Measurements from ENCODE around the gene ISLR2. TPM values are rescaled to one million over a fixed set of nuclear protein-coding genes. Genes with fewer than 3 reads are reported as not detected.

ISLR2 gene
- total RNA-seq, 6 experiments from 2014 or later = 0.07 TPM; not detected in 5

DNA sequence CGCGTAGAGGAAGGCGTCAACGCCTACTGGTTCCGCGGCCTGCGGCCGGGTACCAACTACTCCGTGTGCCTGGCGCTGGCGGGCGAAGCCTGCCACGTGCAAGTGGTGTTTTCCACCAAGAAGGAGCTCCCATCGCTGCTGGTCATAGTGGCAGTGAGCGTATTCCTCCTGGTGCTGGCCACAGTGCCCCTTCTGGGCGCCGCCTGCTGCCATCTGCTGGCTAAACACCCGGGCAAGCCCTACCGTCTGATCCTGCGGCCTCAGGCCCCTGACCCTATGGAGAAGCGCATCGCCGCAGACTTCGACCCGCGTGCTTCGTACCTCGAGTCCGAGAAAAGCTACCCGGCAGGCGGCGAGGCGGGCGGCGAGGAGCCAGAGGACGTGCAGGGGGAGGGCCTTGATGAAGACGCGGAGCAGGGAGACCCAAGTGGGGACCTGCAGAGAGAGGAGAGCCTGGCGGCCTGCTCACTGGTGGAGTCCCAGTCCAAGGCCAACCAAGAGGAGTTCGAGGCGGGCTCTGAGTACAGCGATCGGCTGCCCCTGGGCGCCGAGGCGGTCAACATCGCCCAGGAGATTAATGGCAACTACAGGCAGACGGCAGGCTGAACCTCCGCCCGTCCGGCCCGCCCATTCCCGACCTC is 4.1 kb downstream of the ISLR2 start:
- H3K4me1 Mint-ChIP-seq (ENCODE audit: low read depth) = peaks cover 21% of the 10 kb centered on the region
- peak; percentile 16 for DNase-seq
- H3K27ac Mint-ChIP-seq = no peak overlapping the region

DNA sequence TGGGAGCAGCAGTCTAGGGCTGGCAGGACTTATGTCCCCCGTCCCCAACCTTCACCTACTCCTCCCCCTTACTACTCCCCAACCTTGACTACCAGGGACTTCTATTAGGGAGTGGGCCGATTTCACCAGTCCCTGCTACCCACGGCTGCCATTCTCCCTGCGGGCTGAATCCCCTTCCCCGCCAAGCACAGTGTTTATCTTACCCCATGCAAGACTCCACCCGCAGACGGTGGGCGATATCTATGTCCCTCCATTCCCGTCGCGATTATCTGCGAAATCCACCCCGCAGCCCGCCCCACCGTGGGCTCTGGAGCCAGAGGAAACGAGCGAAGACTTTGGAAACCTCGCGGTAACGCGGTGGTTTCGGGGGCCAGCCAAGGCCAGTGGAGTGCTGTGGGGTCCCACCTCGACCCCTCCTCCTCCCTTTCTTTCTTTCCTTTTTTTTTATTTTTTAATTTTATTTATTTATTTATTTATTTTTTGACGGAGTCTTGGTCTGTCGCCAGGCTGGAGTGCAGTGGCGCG is 4.7 kb downstream of the ISLR2 start:
- Mint-ChIP-seq H3K36me3 (ENCODE audit: low read depth) (no peaks in the 10 kb centered on the region), H3K4me1 (ENCODE audit: low read depth) (peaks cover 18% of the 10 kb centered on the region), H3K27ac (no peak overlapping the region), H3K4me3 (no peak overlapping the region; the same call in 1 of the 2 replicates), H3K9me3 (peaks cover 3% of the 10 kb centered on the region; the same call in 1 of the 2 replicates), H3K27me3 (ENCODE audit: insufficient read depth) (peaks cover 39% of the 10 kb centered on the region)
- TF ChIP-seq, protein P1, sequence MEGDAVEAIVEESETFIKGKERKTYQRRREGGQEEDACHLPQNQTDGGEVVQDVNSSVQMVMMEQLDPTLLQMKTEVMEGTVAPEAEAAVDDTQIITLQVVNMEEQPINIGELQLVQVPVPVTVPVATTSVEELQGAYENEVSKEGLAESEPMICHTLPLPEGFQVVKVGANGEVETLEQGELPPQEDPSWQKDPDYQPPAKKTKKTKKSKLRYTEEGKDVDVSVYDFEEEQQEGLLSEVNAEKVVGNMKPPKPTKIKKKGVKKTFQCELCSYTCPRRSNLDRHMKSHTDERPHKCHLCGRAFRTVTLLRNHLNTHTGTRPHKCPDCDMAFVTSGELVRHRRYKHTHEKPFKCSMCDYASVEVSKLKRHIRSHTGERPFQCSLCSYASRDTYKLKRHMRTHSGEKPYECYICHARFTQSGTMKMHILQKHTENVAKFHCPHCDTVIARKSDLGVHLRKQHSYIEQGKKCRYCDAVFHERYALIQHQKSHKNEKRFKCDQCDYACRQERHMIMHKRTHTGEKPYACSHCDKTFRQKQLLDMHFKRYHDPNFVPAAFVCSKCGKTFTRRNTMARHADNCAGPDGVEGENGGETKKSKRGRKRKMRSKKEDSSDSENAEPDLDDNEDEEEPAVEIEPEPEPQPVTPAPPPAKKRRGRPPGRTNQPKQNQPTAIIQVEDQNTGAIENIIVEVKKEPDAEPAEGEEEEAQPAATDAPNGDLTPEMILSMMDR (IDR thresholded peaks at IDR 0.05) = no peak
- no peak for DNase-seq

More for the DNA sequence above, 4.1 kb downstream of the ISLR2 start:
- Mint-ChIP-seq H3K9me3 (peaks cover 3% of the 10 kb centered on the region; the same call in 1 of the 2 replicates), H3K27me3 (ENCODE audit: insufficient read depth) (peaks cover 44% of the 10 kb centered on the region), H3K36me3 (ENCODE audit: low read depth) (no peaks in the 10 kb centered on the region), H3K4me3 (no peak overlapping the region)
- TF ChIP-seq, protein P1 (IDR thresholded peaks at IDR 0.05) = peak; percentile 66

DNA sequence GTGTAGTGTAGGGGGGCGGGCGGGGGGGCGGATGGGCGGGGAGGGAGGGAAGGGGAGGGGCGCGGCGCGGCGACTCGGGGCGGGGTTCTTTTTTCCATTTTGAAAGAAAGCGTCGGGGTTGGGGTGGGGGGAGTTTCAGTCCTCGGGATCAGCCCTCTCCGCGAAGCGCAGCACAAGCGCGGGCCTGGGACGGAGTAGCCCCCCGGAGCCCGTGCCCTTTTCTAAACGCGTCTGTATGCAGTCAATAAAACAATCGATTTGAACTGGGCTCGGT is 6.1 kb downstream of the ISLR2 start:
- Mint-ChIP-seq H3K27me3 (ENCODE audit: insufficient read depth) (peaks cover 30% of the 10 kb centered on the region), H3K27ac (peak overlapping the region; percentile 71), H3K4me3 (peak overlapping the region; percentile 86), H3K36me3 (ENCODE audit: low read depth) (no peaks in the 10 kb centered on the region), H3K9me3 (peaks cover 3% of the 10 kb centered on the region; the same call in 1 of the 2 replicates), H3K4me1 (ENCODE audit: low read depth) (peaks cover 10% of the 10 kb centered on the region)
- DNase-seq = no peak
- TF ChIP-seq, protein P1 (IDR thresholded peaks at IDR 0.05) = no peak

DNA sequence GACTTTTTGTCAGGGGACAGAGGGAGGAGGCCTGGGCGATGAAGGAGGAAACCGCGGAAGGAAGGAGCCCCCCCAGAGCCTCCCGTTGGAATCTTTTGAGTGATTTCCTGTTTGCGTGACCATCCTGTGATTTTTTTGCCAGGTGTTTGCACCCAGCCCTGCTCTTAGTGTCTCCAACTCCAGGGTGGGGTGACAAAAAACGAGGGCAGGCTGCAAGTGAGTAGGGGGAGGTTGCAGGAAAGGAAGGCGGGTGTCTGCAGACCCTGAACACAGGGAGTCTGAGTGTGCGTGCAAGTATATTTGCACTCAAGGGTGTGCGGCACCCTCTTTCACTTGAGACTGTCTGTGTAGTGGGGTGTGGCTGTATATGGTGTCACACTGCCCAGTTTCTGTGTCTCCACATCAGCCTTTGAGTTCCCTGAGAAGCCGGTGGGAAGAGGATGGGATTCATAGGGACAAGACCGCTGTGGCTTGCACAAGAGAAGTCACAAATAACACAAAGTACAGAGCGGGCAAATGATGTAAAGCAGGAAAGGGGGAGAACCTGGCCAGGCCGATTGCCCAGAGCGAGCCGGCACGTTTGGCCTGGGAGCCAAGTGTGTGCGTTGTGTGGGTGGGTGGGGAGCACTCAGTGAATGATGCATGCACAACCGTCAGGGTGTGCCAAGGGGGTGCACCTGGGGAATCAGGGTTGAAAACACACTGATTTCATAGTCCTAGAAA is 6.6 kb downstream of the ISLR2 start:
- Mint-ChIP-seq H3K9me3 (peaks cover 3% of the 10 kb centered on the region; the same call in 1 of the 2 replicates), H3K27me3 (ENCODE audit: insufficient read depth) (peaks cover 29% of the 10 kb centered on the region), H3K27ac (peak overlapping the region; percentile 71), H3K36me3 (ENCODE audit: low read depth) (no peaks in the 10 kb centered on the region), H3K4me3 (peak overlapping the region; percentile 86), H3K4me1 (ENCODE audit: low read depth) (peaks cover 10% of the 10 kb centered on the region)
- DNase-seq = no peak
- TF ChIP-seq, protein P1 (IDR thresholded peaks at IDR 0.05) = no peak

DNA sequence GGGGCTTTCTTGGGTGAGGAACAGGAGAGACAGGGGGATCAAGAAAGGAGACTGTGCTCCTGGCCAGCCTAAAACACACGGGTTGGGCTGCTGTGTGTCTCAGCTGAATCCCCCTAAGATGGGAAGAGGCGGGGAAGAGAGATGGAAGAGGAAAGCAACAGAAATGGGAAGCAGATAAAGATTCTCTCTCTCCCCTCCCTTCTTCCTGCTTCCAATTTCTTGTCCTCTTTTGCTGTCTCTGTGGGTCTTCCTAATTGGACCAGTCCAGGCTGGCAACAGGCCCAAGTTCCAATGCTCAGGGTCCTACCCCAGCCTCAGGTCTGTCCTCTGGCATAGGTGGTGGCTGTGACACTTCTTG is 7.1 kb downstream of the ISLR2 start:
- no peak overlapping the region; the same call in 1 of the 2 replicates for H3K4me3 Mint-ChIP-seq
- H3K9me3 Mint-ChIP-seq = peaks cover 3% of the 10 kb centered on the region; the same call in 1 of the 2 replicates
- H3K36me3 Mint-ChIP-seq (ENCODE audit: low read depth) = no peaks in the 10 kb centered on the region
- DNase-seq = no peak
- TF ChIP-seq, protein P1 (IDR thresholded peaks at IDR 0.05) = no peak
- no peak overlapping the region for H3K27ac Mint-ChIP-seq
- peaks cover 10% of the 10 kb centered on the region for H3K4me1 Mint-ChIP-seq (ENCODE audit: low read depth)
- peaks cover 25% of the 10 kb centered on the region for H3K27me3 Mint-ChIP-seq (ENCODE audit: insufficient read depth)
